ENCODE measurements around the gene NOTO. TPM values are rescaled to one million over a fixed set of nuclear protein-coding genes. Genes with fewer than 3 reads are reported as not detected.

The NOTO gene
- total RNA-seq, 4 donors from 2014 or later, result not detected

GRCh38 chr2:73210019-73210418, 7.6 kb downstream of the NOTO start:
- no peaks in the 10 kb centered on the region for H3K9me3 ChIP-seq
- no peak for DNase-seq (ENCODE audit: low spot score in 2 of 2)
- H3K27me3 ChIP-seq, result peaks cover 0 to 12% of the 10 kb centered on the region in 2 donors
- H3K36me3 ChIP-seq, result no peaks in the 10 kb centered on the region
- 76 to 81% methylated on average over 4 of the region's 4 CpGs for WGBS, 2 donors
- no peak overlapping the region for H3K27ac ChIP-seq
- TF ChIP-seq EP300 (IDR thresholded peaks at IDR 0.05) (no peak), POLR2A (IDR thresholded peaks at IDR 0.05) (no peak), CTCF (IDR thresholded peaks at IDR 0.05) (no peak)
- H3K4me3 ChIP-seq, result no peak overlapping the region
- peaks cover 0 to 28% (median 13%) of the 10 kb centered on the region in 4 donors for H3K4me1 ChIP-seq

DNA sequence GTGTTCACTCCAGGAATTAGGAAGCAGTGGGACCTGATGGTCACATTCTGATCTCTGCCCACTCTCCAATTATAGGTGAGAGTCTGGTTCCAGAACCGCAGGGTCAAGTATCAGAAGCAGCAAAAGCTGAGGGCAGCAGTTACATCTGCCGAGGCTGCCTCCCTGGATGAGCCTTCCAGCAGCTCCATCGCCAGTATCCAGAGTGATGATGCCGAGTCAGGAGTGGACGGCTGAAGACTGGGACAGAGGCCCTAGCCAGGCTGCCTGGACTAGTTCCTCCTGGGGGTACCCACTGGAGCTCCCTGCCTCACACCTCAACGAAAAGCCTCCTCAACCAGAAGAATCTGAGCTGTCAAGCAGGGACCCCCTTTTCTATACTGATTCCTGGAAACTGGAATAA, 8.3 kb downstream of the NOTO start:
- Histone ChIP-seq H3K36me3 (no peaks in the 10 kb centered on the region), H3K27ac (no peak overlapping the region), H3K27me3 (peaks cover 0 to 5% of the 10 kb centered on the region in 2 donors), H3K4me1 (peaks cover 0 to 35% (median 15%) of the 10 kb centered on the region in 4 donors), H3K9me3 (no peaks in the 10 kb centered on the region), H3K4me3 (no peak overlapping the region)
- WGBS, 2 donors, result 92 to 96% methylated on average over 6 of the region's 6 CpGs
- TF ChIP-seq EP300 (IDR thresholded peaks at IDR 0.05) (no peak), CTCF (IDR thresholded peaks at IDR 0.05) (no peak), POLR2A (IDR thresholded peaks at IDR 0.05) (no peak)
- no peak for DNase-seq (ENCODE audit: low spot score in 2 of 2)

DNA sequence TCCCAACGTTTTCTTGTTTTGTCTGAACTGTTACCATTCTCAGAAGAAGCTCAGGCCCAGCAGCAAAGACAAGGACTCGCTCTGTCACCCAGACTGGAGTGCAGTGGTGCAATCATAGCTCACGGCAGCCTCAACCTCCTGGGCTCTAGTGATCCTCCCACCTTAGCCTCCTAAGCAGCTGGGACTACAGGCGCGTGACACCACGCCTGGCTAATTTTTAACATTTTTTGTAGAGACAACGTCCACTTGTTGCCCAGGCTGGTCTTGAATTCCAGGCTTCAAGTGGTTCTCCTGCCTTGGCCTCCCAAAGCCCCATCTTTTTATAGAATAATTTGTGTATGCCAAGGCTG, 9.7 kb downstream of the NOTO start:
- no peak overlapping the region for H3K4me3 ChIP-seq
- H3K9me3 ChIP-seq, result no peaks in the 10 kb centered on the region
- H3K27me3 ChIP-seq, result peaks cover 0 to 1% of the 10 kb centered on the region in 2 donors
- no peaks in the 10 kb centered on the region for H3K36me3 ChIP-seq
- no peak for TF ChIP-seq POLR2A (IDR thresholded peaks at IDR 0.05)
- TF ChIP-seq EP300 (IDR thresholded peaks at IDR 0.05), result no peak
- TF ChIP-seq CTCF (IDR thresholded peaks at IDR 0.05), result no peak
- H3K27ac ChIP-seq, result peak overlapping the region in 3 of 4 donors; percentile 29 to 86 (median 81)
- peaks cover 0 to 37% (median 15%) of the 10 kb centered on the region in 4 donors for H3K4me1 ChIP-seq
- 52 to 53% methylated on average over 7 of the region's 7 CpGs for WGBS, 2 donors
- no peak for DNase-seq (ENCODE audit: low spot score in 2 of 2)

- WGBS, 2 donors, result 55 to 56% methylated on average over 20 of the region's 20 CpGs
- no peaks in the 10 kb centered on the region for H3K9me3 ChIP-seq
- H3K27me3 ChIP-seq, result no peaks in the 10 kb centered on the region
- H3K4me1 ChIP-seq, result peaks cover 0 to 37% (median 15%) of the 10 kb centered on the region in 4 donors
- H3K4me3 ChIP-seq, result no peak overlapping the region
- no peak for TF ChIP-seq POLR2A (IDR thresholded peaks at IDR 0.05)
- TF ChIP-seq CTCF (IDR thresholded peaks at IDR 0.05), result peak; percentile 85 to 94 (median 88)
- peak in 1 of 2 donors; percentile 41 for TF ChIP-seq EP300 (IDR thresholded peaks at IDR 0.05)
- peak; percentile 31 to 62 for DNase-seq (ENCODE audit: low spot score in 2 of 2)
- H3K27ac ChIP-seq, result peak overlapping the region in 3 of 4 donors; percentile 29 to 86 (median 81)
- no peaks in the 10 kb centered on the region for H3K36me3 ChIP-seq
Observed at GRCh38 chr2:73212448-73213176, 10.2 kb downstream of the NOTO start.
